T follicular helper cell (primary cell): Measurements from ENCODE around the gene AOC1.

Experiments used
- DNase-seq: peaks from one replicate; pipeline ENCODE4 v3.0.0-alpha.2; 2020; ENCODE audit warnings: low read depth

Gene AOC1

GRCh38 chr7:150835702-150836280 is 16.5 kb upstream of the AOC1 start:
- DNase-seq: no peak

GRCh38 chr7:150838965-150839650 is 13.2 kb upstream of the AOC1 start:
- DNase-seq: no peak

- no peak for DNase-seq
Measured at GRCh38 chr7:150842018-150842417, 10.3 kb upstream of the AOC1 start.

GRCh38 chr7:150842716-150843115 is 9.6 kb upstream of the AOC1 start:
- no peak for DNase-seq

DNA sequence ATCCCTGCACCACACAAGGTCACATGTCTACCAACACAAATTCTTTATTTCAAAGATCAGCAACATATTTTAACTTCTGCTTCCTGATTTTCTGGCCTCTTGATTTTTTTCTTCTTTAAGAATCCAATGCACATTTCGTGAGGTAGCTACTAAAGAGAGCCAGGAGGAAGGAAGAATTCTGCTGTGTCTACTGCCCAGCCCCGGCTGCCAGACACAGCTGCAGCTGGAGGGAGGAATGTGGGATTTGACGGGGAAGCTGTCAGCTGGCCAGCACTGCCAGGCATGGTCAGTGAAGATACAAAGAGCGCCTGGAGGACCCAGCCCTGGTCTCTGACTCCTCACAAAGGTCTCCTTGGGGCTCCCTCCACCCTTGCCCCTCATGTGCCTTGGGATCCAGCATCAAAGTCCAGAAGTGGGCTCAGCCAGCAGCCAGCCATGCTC is 6.9 kb upstream of the AOC1 start:
- no peak for DNase-seq

- DNase-seq: no peak
Measured at GRCh38 chr7:150846291-150847115, 5.8 kb upstream of the AOC1 start.

GRCh38 chr7:150847536-150847935 is 4.8 kb upstream of the AOC1 start:
- DNase-seq: no peak

DNA sequence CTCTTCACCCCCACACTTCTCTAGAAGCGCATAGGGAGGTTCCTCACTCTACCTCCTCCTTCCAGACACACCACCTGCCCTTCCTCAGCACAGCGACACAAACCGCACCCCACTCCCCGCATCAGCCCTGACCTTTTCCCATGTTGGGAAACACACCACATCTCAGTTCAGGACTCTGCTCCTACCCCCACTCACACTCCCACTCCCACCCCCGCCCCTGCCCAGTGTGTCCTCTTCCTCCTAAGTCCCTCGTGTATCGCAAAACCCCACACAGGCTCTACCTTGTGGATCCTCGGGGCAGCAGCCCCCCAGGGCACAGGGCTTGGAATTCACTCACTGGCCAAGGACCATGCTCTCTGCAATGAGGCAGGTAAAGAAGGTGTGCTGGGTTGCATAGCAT is 4.2 kb upstream of the AOC1 start:
- no peak for DNase-seq

DNA sequence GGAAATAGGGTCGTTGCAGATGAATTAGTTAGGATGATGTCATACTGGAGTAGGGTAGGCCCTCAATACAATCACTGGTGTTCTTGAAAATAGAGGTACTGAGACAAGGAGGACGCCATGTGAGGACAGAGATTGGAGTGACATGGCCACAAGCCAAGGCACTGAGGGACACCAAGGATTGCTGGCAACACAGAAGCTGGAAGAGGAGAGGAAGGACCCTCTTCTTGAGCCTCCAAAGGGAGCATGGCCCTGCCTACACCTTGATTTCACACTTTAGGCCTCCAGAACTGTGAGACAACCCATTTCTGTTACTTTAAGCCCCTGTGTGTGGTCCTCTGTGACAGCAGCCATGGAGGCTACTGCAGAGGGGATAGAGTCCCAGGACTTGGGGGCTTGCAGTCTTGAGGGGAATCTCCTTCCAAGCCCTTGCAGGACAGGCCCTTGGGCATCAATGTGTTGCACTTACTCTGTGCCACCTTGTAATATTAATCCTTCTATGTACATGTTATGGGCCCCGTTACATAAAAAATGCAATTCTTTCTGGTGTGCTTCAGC is 3.7 kb upstream of the AOC1 start:
- no peak for DNase-seq

GRCh38 chr7:150849204-150849775 is 3.0 kb upstream of the AOC1 start:
- no peak for DNase-seq

DNA sequence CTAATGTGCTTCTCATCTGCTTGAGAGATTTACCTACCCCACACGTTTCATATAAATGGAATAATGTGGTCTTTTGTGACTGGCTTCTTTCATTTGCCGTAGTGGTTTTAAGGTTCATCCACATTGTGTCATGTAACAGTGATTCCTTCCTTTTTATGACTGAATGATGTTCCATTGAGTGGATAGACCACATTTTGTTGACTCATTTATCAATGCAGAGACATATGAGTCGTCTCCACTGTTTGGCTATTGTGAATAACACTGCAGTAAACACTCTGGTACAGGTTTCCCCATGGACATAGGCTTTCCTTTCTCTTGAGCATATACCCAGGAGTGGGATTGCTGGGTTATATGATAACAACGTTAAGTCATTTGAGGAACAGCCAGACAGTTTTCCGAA is 2.0 kb upstream of the AOC1 start:
- no peak for DNase-seq

GRCh38 chr7:150851492-150852370 is 586 bp upstream of the AOC1 start:
- no peak for DNase-seq

GRCh38 chr7:150854066-150855000 is 2.0 kb downstream of the AOC1 start:
- no peak for DNase-seq

DNA sequence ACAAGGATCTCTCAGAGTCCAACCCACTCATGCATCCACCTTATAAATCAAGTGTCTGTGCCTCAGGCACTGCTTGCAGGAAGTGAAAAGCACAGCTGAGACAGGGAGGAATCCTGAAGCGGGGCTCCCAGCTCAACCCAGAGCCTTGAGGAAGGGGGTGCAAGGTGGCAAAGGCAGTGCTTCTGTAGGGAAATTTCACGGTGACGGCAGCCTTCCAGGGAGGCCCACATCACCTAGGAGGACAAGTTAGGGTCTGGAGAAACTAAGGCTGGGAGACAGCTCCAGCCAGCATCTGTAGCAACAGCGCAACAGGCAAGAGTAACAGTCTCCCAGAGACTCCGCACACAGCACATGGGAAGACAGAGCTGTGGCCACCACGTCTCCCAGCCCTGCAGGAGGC is 2.7 kb downstream of the AOC1 start:
- no peak for DNase-seq

DNA sequence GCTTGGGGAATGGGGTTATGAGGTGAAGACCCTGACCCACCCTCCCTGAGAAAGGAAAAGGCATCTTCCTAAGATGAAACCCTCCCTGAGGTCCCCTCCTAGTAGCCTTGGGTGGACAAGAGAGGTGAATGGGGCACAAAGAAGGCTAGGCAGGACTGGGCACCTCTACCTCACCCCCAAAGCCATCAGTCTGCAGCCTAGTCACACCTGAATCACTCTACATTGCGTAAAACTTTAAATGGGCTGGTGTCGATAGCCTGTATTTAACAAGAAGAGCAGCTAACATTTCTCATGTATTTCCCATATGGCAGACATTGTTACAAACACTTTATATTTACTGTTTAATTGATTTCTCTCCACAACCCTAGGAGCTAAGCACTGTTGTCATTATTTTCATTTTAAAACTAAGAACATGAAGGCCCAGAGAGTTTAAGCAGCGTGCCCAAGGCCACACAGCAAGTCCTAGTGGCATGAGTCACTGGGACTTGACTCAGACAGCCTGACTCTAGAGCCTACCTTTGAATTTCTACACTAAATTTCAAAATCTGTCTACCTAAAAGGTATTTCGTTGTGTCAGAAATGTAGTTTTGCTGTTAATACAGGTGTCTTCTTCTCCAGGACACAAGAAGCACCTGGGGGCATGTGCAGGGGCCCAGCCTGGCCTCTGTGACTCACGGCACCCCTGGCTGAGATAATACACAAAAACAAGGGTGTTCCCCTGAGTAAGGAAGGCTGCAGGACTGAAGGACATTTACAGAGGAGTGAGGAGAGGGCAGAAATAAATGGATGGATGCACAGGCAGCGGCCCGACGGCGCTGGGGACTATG is 3.4 kb downstream of the AOC1 start:
- no peak for DNase-seq

DNA sequence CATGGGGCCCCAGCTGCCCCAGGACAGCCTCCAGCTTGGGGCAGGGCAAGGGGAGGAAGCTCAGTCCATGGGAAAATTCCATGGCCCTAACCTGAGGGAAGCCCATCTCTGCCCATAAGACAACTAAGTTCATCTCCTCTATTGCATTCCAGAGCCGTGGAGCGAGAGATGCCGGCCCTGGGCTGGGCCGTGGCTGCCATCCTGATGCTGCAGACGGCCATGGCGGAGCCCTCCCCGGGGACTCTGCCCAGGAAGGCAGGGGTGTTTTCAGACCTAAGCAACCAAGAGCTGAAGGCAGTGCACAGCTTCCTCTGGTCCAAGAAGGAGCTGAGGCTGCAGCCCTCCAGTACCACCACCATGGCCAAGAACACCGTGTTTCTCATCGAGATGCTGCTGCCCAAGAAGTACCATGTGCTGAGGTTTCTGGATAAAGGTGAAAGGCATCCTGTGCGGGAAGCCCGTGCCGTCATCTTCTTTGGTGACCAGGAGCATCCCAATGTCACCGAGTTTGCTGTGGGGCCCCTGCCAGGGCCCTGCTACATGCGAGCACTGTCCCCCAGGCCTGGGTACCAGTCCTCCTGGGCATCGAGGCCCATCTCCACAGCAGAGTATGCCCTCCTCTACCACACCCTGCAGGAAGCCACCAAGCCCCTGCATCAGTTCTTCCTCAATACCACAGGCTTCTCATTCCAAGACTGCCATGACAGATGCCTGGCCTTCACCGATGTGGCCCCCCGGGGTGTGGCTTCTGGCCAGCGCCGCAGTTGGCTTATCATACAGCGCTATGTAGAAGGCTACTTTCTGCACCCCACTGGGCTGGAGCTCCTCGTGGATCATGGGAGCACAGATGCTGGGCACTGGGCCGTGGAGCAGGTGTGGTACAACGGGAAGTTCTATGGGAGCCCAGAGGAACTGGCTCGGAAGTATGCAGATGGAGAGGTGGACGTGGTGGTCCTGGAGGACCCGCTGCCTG is 4.3 kb downstream of the AOC1 start:
- no peak for DNase-seq

DNA sequence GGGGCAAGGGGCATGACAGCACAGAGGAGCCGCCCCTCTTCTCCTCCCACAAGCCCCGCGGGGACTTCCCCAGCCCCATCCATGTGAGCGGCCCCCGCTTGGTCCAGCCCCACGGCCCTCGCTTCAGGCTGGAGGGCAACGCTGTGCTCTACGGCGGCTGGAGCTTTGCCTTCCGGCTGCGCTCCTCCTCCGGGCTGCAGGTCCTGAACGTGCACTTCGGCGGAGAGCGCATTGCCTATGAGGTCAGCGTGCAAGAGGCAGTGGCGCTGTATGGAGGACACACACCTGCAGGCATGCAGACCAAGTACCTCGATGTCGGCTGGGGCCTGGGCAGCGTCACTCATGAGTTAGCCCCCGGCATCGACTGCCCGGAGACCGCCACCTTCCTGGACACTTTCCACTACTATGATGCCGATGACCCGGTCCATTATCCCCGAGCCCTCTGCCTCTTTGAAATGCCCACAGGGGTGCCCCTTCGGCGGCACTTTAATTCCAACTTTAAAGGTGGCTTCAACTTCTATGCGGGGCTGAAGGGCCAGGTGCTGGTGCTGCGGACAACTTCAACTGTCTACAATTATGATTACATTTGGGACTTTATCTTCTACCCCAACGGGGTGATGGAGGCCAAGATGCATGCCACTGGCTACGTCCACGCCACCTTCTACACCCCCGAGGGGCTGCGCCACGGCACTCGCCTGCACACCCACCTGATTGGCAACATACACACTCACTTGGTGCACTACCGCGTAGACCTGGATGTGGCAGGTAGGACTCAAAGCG is 5.1 kb downstream of the AOC1 start:
- no peak for DNase-seq
